ENCODE data around the gene DNAJC16. TPM values are rescaled to one million over a fixed set of nuclear protein-coding genes. Genes with fewer than 3 reads are reported as not detected.
A peak's percentile ranks its signal among the peaks of the same experiment; 100 is the strongest.

Gene DNAJC16
- total and polyA plus RNA-seq, 9 of the 15 experiments (the other 6 are each of a cell fraction or from before 2014, with no cell fraction given): 6.9 to 16.8 (median 12.8) TPM

DNA sequence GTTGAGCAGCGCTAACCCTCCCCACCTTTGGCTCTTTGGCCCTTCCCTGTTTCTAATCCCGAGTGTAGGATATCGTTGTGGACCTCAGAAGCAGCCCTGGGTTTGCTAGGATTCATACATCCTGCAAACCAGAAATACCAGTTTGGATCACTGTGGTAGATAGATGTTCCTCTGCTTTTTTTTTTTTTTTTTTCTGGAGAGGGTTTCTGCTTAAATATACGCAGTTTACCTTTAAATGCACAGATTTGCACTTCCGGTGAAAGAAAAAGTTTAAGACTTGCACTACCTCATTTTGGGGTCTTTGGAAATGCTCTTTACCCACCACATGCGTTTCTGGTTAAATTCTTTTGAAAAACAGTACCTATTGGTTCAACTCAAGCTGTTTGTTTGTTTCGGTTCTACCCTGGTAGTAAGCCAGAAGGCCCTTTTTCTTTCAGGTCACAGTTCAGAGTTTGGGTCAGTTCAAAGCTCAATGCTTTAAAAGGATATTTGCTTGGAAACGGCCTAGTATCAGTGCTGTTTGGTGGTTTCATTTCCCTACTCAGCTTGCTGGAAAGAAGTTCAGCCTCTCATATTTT lies 91.5 kb downstream of the DNAJC16 start (continued):
- TF ChIP-seq NR2C1 (IDR thresholded peaks at IDR 0.05) (peak; percentile 22; the same call in 1 of the 2 replicates), NR2C1 (tag; IDR thresholded peaks at IDR 0.05) (peak; percentile 45; the same call in 1 of the 2 replicates), ZNF175 (CRISPR knock-in tag; IDR thresholded peaks at IDR 0.05; ENCODE audit: low read depth) (0 out of 2 replicates have a peak, but pooled peaks have one; percentile 41), MTA1 (IDR thresholded peaks at IDR 0.05; ENCODE audit: borderline replicate concordance) (no peak), NKRF (IDR thresholded peaks at IDR 0.05; ENCODE audit: borderline replicate concordance) (0 out of 2 replicates have a peak, but pooled peaks have one; percentile 9), CUX1 (CRISPR knock-in tag; IDR thresholded peaks at IDR 0.05) (no peak), KDM1A (IDR thresholded peaks at IDR 0.05) (peak in 1 of 2 experiments; percentile 22; a peak in 1 of 4 replicates), ZNF584 (CRISPR knock-in tag; IDR thresholded peaks at IDR 0.05; ENCODE audit: low read depth) (no peak), ARID1B (IDR thresholded peaks at IDR 0.05) (no peak)
- TF ChIP-seq, protein P1, sequence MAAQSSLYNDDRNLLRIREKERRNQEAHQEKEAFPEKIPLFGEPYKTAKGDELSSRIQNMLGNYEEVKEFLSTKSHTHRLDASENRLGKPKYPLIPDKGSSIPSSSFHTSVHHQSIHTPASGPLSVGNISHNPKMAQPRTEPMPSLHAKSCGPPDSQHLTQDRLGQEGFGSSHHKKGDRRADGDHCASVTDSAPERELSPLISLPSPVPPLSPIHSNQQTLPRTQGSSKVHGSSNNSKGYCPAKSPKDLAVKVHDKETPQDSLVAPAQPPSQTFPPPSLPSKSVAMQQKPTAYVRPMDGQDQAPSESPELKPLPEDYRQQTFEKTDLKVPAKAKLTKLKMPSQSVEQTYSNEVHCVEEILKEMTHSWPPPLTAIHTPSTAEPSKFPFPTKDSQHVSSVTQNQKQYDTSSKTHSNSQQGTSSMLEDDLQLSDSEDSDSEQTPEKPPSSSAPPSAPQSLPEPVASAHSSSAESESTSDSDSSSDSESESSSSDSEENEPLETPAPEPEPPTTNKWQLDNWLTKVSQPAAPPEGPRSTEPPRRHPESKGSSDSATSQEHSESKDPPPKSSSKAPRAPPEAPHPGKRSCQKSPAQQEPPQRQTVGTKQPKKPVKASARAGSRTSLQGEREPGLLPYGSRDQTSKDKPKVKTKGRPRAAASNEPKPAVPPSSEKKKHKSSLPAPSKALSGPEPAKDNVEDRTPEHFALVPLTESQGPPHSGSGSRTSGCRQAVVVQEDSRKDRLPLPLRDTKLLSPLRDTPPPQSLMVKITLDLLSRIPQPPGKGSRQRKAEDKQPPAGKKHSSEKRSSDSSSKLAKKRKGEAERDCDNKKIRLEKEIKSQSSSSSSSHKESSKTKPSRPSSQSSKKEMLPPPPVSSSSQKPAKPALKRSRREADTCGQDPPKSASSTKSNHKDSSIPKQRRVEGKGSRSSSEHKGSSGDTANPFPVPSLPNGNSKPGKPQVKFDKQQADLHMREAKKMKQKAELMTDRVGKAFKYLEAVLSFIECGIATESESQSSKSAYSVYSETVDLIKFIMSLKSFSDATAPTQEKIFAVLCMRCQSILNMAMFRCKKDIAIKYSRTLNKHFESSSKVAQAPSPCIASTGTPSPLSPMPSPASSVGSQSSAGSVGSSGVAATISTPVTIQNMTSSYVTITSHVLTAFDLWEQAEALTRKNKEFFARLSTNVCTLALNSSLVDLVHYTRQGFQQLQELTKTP (IDR thresholded peaks at IDR 0.05; ENCODE audit: low read depth in 1 of 2, partially characterized antibody in 2 of 2): peak in 1 of 2 experiments; percentile 44
- TF ChIP-seq, protein P2, sequence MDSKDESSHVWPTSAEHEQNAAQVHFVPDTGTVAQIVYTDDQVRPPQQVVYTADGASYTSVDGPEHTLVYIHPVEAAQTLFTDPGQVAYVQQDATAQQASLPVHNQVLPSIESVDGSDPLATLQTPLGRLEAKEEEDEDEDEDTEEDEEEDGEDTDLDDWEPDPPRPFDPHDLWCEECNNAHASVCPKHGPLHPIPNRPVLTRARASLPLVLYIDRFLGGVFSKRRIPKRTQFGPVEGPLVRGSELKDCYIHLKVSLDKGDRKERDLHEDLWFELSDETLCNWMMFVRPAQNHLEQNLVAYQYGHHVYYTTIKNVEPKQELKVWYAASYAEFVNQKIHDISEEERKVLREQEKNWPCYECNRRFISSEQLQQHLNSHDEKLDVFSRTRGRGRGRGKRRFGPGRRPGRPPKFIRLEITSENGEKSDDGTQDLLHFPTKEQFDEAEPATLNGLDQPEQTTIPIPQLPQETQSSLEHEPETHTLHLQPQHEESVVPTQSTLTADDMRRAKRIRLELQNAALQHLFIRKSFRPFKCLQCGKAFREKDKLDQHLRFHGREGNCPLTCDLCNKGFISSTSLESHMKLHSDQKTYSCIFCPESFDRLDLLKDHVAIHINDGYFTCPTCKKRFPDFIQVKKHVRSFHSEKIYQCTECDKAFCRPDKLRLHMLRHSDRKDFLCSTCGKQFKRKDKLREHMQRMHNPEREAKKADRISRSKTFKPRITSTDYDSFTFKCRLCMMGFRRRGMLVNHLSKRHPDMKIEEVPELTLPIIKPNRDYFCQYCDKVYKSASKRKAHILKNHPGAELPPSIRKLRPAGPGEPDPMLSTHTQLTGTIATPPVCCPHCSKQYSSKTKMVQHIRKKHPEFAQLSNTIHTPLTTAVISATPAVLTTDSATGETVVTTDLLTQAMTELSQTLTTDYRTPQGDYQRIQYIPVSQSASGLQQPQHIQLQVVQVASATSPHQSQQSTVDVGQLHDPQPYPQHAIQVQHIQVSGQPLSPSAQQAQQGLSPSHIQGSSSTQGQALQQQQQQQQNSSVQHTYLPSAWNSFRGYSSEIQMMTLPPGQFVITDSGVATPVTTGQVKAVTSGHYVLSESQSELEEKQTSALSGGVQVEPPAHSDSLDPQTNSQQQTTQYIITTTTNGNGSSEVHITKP (IDR thresholded peaks at IDR 0.05; ENCODE audit: partially characterized antibody): peak; percentile 97

Measured in K562 (cell line).